Osteoblast (primary cell): ENCODE data around the gene RIPOR3. TPM values are rescaled to one million over a fixed set of nuclear protein-coding genes. Genes with fewer than 3 reads are reported as not detected.

Experiments used
- DNase-seq: peaks from one replicate; pipeline ENCODE4 v3.0.0; 2011; ENCODE audit warnings: low spot score, mixed read lengths; ENCODE audit not compliant: insufficient read length; ENCODE audit errors: missing footprints
- H2AFZ ChIP-seq: 2 replicates; pipeline ENCODE4 v1.6.0; 2011; ENCODE audit warnings: mild to moderate bottlenecking, low read length
- H3K27ac ChIP-seq: 2 replicates; pipeline ENCODE4 v1.5.1; 2011; ENCODE audit warnings: mild to moderate bottlenecking, low read depth, low read length, moderate library complexity
- H3K27me3 ChIP-seq: 2 replicates; pipeline ENCODE4 v1.6.0; 2012; ENCODE audit warnings: mild to moderate bottlenecking, control low read depth, inconsistent platforms, low read length, moderate library complexity; ENCODE audit not compliant: insufficient read depth
- H3K36me3 ChIP-seq: 2 replicates; pipeline ENCODE4 v1.5.1; 2011; ENCODE audit warnings: mild to moderate bottlenecking, low read length, control low read depth, moderate library complexity; ENCODE audit not compliant: insufficient read depth
- H3K4me1 ChIP-seq: 2 replicates; pipeline ENCODE4 v1.5.1; 2011; ENCODE audit warnings: mild to moderate bottlenecking, low read length, control low read depth, moderate library complexity; ENCODE audit not compliant: insufficient read depth
- H3K4me2 ChIP-seq: 2 replicates; pipeline ENCODE4 v1.6.0; 2011; ENCODE audit warnings: mild to moderate bottlenecking, low read length; ENCODE audit not compliant: insufficient read depth
- H3K4me3 ChIP-seq: fragments of 200-600 bp; sonication (generic); 3 replicates; pipeline ENCODE4 v1.5.1; 2012; ENCODE audit warnings: mild to moderate bottlenecking, low read length, inconsistent platforms; ENCODE audit not compliant: insufficient read depth
- H3K79me2 ChIP-seq: 2 replicates; pipeline ENCODE4 v1.6.0; 2012; ENCODE audit warnings: mild to moderate bottlenecking, low read length, control low read depth, inconsistent platforms; ENCODE audit not compliant: insufficient read depth
- H3K9me3 ChIP-seq: 2 replicates; pipeline ENCODE4 v1.5.1; 2011; ENCODE audit warnings: low read depth, low read length, control low read depth
- H4K20me1 ChIP-seq: 2 replicates; pipeline ENCODE4 v1.6.0; 2012; ENCODE audit warnings: mild to moderate bottlenecking, low read length, control low read depth; ENCODE audit not compliant: insufficient read depth
- CTCF ChIP-seq: IDR thresholded peaks from 2 replicates; pipeline ENCODE4 v1.5.1; 2011; ENCODE audit warnings: mild to moderate bottlenecking, low read depth, low read length, moderate library complexity; ENCODE audit errors: extremely low read depth
- total RNA-seq: library from RNA; depleted of rRNA; stranded (reverse); fragments of >200 nt; gene quantifications from 2 replicates; pipeline ENCODE4 v1.2.3, GENCODE V29; 2012

The RIPOR3 gene
- total RNA-seq, 1 donor = 1.1 TPM

GRCh38 chr20:50731055-50731929 is 40.0 kb upstream of the RIPOR3 start, which contains the start of gene PARD6B:
TSS of gene PARD6B (plus strand) at chr20:50731580. CDS start at chr20:50731787, 207 bp downstream.
- H3K27ac ChIP-seq = no peak within 1 kb of the TSS
- H3K9me3 ChIP-seq = no peaks in the 10 kb centered on the region
- no peak for TF ChIP-seq CTCF
- H3K4me2 ChIP-seq = peak within 1 kb of the TSS; percentile 95
- no peaks in the 10 kb centered on the region for H3K79me2 ChIP-seq
- H3K27me3 ChIP-seq = peaks cover 6% of the 10 kb centered on the region
- H3K36me3 ChIP-seq = no peaks in the 10 kb centered on the region
- peak; percentile 99 for DNase-seq
- peak within 1 kb of the TSS; percentile 79 for H3K4me3 ChIP-seq
- H4K20me1 ChIP-seq = no peaks in the 10 kb centered on the region
- H2AFZ ChIP-seq = peak within 1 kb of the TSS; percentile 88
- peaks cover 40% of the 10 kb centered on the region for H3K4me1 ChIP-seq

DNA sequence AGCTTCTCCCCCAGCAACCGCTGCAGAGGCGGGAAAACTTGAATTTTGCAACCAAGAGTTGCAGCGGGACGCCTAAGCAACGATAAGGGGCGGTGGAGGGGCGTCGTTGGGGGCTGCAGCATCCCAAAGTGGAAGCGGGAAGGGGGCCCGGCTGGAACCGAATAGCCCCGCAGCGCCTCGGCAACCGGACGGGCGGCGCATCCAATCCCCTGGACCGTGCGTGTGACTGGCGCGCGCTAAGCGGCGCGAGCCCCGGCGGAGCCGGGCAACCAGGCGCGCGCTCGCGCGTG is 39.4 kb upstream of the RIPOR3 start:
- Histone ChIP-seq H3K4me2 (peak overlapping the region; percentile 95), H4K20me1 (no peaks in the 10 kb centered on the region), H2AFZ (peak overlapping the region; percentile 88), H3K36me3 (no peaks in the 10 kb centered on the region), H3K4me1 (peaks cover 42% of the 10 kb centered on the region), H3K27me3 (peaks cover 6% of the 10 kb centered on the region), H3K27ac (no peak overlapping the region), H3K79me2 (no peaks in the 10 kb centered on the region), H3K4me3 (peak overlapping the region; percentile 79), H3K9me3 (no peaks in the 10 kb centered on the region)
- no peak for DNase-seq
- no peak for TF ChIP-seq CTCF

GRCh38 chr20:50729901-50730764 is 38.8 kb upstream of the RIPOR3 start:
- peak; percentile 83 for DNase-seq
- no peak for TF ChIP-seq CTCF
- H3K9me3 ChIP-seq = no peaks in the 10 kb centered on the region
- H3K4me1 ChIP-seq = peaks cover 48% of the 10 kb centered on the region
- H3K4me2 ChIP-seq = peak overlapping the region; percentile 95
- H3K79me2 ChIP-seq = no peaks in the 10 kb centered on the region
- H4K20me1 ChIP-seq = no peaks in the 10 kb centered on the region
- peaks cover 6% of the 10 kb centered on the region for H3K27me3 ChIP-seq
- peak overlapping the region; percentile 79 for H3K4me3 ChIP-seq
- peak overlapping the region; percentile 88 for H2AFZ ChIP-seq
- no peaks in the 10 kb centered on the region for H3K36me3 ChIP-seq
- no peak overlapping the region for H3K27ac ChIP-seq
